Heart right ventricle (tissue), 16 donors: ENCODE measurements around the gene SLC12A3. TPM values are rescaled to one million over a fixed set of nuclear protein-coding genes. Genes with fewer than 3 reads are reported as not detected.

ENCODE experiments used
- ATAC-seq, 8 donors: fragments of 200-7000 bp; cut with Tn5 transposase; one replicate each; pipeline ENCODE4 v1.9.1; 2020; ENCODE audit warnings: mild to moderate bottlenecking in 8 of 8, moderate library complexity in 8 of 8, moderate number of reproducible peaks in 1 of 8
- DNase-seq, 2 donors: peaks; one replicate each; pipeline ENCODE4 v3.0.0-alpha.2; 2020
- H3K27ac ChIP-seq, 10 donors: fragments of 200-600 bp; sonication (generic) in 2 of 10; one replicate each; pipeline versions ENCODE4 v1.5.0 to v1.8.0; 2020 to 2022; ENCODE audit warnings: mild to moderate bottlenecking in 3 of 10
- H3K27me3 ChIP-seq, 7 donors: fragments of 200-600 bp; one replicate each; pipeline ENCODE4 v1.8.0; 2021 to 2022; ENCODE audit warnings: mild to moderate bottlenecking in 2 of 7
- H3K36me3 ChIP-seq, 9 donors: fragments of 200-600 bp; sonication (generic) in 1 of 9; one replicate each; pipeline versions ENCODE4 v1.5.0 to v1.8.0; 2020 to 2022; ENCODE audit warnings: mild to moderate bottlenecking in 2 of 9
- H3K4me1 ChIP-seq, 9 donors: fragments of 200-600 bp; sonication (generic) in 1 of 9; one replicate each; pipeline versions ENCODE4 v1.5.0 to v1.8.0; 2020 to 2022; ENCODE audit warnings: mild to moderate bottlenecking in 4 of 9
- H3K4me3 ChIP-seq, 10 donors: fragments of 200-600 bp; sonication (generic) in 2 of 10; one replicate each; pipeline versions ENCODE4 v1.5.0 to v1.8.0; 2020 to 2022; ENCODE audit warnings: mild to moderate bottlenecking in 7 of 10, moderate library complexity in 2 of 10
- H3K9me3 ChIP-seq, 11 donors: fragments of 200-600 bp in 10 of 11; sonication (generic) in 2 of 11; one replicate each; pipeline versions ENCODE4 v1.5.0 to v1.8.0; 2013 to 2022; ENCODE audit warnings: mild to moderate bottlenecking in 2 of 11, control low read depth in 1 of 11, moderate library complexity in 1 of 11
- WGBS, 2 donors: extraction: QIAGEN DNeasy Blood & Tissue Kit; methylation state at CpG; one replicate each; pipeline ENCODE4 v1.1.7; 2013; ENCODE audit warnings: inconsistent platforms in 1 of 2; 5-methylcytosine and 5-hydroxymethylcytosine counted together
- intact Hi-C, 10 donors: fragments of 100-400 bp; cut with DNase I; formaldehyde crosslinking; loops; one replicate each; pipeline versions ENCODE4 v1.11.1 to v1.14.2; 2022
- polyA plus RNA-seq, 2 donors: library from polyadenylated mRNA; stranded (reverse); fragments of 200-250 nt; gene quantifications; one replicate each; pipeline ENCODE4 v1.2.3, GENCODE V29; 2013
- total RNA-seq, 10 donors: library from RNA; stranded (reverse); fragmentation: NEBNext Ultra II Directional in 3 of 10; extraction: Animal tissue kit (Norgen Biotek cat#: 25700) in 3 of 10; gene quantifications; one replicate each; pipeline versions ENCODE4 v1.2.1 to v1.2.4, GENCODE V29; 2021 to 2023
- TF ChIP-seq, protein P1 (sequence below), 9 donors: fragments of 200-600 bp; sonication (generic) in 2 of 9; IDR thresholded peaks; one replicate each; pipeline versions ENCODE4 v1.5.0 to v1.8.0; 2021 to 2022; ENCODE audit warnings: antibody characterized with exemption in 9 of 9, mild to moderate bottlenecking in 5 of 9, moderate library complexity in 1 of 9
- donor health status: Arrhythmogenic right ventricular cardiomyopathy.
- donor health status: ischemic (EF 13 %, LVEDD 7.1; RV severe dilation, severe dysfunction).
- donor health status: healthy with polysubstance abuse.
- donor health status: DM: no; HTN: yes; CAD: no.
- donor health status: DM: no; HTN: no; CAD: no.
- donor health status: ischemic (EF 25% LVEDD 6.9; RV normal size, moderate dysfunction).
- donor health status: ischemic (EF 25% LVEDD 5.7; RV mildly dilated, moderate dysfunction).
- donor health status: healthy.
- donor health status: DM: yes; HTN: yes; CAD: no.
- donor health status: Ischemic cardiomyopathy.
- donor health status: ischemic (EF 35%, LVEDD 5.7; RV mildly dilated, moderate dysfunction).
- donor health status: nonischemic (EF 11% LVEDD 7.7; RV severe dilation, severe dysfunction).
- donor health status: DM: yes; HTN: yes; CAD: no.
- donor health status: PGD.
- donor health status: ischemic (EF 29% LVEDD 5.4; RV normal size, mild dysfunction).
- donor health status: nonischemic (EF 23%, LVEDD 6.1; RV moderate dilation, normal function).

SLC12A3 gene
- total and polyA plus RNA-seq, 12 donors: not detected

DNA sequence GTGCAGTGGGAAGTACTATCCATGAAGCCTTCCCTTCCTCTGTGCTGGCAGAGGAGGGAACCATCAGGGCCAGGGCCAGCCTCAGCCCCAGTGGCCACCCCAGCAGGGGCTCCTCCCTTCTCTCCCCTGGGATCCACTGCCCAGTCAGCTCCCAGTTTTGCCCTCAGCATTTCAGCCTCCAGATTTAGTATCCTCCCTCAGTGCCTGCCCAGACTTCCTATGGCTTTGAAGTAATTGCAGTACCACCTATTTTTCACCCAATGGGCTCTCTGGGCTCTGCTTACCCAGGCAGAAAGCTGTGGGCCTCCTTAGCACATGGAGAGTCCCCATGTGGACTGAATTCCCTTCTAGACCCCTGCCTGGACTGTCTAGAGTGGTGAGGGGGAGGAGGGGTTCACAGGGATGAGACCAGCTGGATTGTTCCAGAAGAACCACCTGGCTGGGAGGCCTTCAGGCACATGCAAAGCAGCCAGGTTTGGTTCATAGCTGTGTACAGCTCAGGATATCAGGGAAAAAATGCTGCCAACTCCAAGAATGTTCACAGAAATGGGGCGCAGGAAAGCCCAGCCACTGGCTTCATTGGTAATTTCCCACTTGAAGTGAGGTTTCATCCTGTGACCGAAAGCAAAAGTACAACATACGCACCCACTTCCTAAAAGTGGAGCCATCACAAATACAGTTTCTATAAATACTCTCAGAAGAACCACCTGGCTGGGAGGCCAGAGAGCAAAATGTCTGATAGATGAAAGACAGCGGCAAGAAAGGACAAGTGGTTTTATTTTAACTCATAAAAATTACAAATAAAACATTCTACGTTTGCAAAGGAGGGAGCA lies 51.8 kb downstream of the SLC12A3 start:
- no peak for DNase-seq
- 42 to 58% methylated on average over 5 of the region's 5 CpGs for WGBS, 2 donors
- no peaks in the 10 kb centered on the region for H3K27me3 ChIP-seq
- ATAC-seq: peak in 5 of 8 donors; percentile 19 to 63 (median 53)
- intact Hi-C loops: loop anchor here in 1 of 10 donors (5.0 kb wide), 1 partner anchor 44 kb away; no protein-coding TSS in a partner anchor
- TF ChIP-seq, protein P1, sequence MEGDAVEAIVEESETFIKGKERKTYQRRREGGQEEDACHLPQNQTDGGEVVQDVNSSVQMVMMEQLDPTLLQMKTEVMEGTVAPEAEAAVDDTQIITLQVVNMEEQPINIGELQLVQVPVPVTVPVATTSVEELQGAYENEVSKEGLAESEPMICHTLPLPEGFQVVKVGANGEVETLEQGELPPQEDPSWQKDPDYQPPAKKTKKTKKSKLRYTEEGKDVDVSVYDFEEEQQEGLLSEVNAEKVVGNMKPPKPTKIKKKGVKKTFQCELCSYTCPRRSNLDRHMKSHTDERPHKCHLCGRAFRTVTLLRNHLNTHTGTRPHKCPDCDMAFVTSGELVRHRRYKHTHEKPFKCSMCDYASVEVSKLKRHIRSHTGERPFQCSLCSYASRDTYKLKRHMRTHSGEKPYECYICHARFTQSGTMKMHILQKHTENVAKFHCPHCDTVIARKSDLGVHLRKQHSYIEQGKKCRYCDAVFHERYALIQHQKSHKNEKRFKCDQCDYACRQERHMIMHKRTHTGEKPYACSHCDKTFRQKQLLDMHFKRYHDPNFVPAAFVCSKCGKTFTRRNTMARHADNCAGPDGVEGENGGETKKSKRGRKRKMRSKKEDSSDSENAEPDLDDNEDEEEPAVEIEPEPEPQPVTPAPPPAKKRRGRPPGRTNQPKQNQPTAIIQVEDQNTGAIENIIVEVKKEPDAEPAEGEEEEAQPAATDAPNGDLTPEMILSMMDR (IDR thresholded peaks at IDR 0.05): no peak
- peaks cover 5 to 60% (median 40%) of the 10 kb centered on the region in 9 donors for H3K4me1 ChIP-seq
- peak overlapping the region in 8 of 10 donors; percentile 38 to 84 (median 63) for H3K27ac ChIP-seq
- H3K4me3 ChIP-seq: no peak overlapping the region
- no peaks in the 10 kb centered on the region for H3K9me3 ChIP-seq
- no peaks in the 10 kb centered on the region for H3K36me3 ChIP-seq

DNA sequence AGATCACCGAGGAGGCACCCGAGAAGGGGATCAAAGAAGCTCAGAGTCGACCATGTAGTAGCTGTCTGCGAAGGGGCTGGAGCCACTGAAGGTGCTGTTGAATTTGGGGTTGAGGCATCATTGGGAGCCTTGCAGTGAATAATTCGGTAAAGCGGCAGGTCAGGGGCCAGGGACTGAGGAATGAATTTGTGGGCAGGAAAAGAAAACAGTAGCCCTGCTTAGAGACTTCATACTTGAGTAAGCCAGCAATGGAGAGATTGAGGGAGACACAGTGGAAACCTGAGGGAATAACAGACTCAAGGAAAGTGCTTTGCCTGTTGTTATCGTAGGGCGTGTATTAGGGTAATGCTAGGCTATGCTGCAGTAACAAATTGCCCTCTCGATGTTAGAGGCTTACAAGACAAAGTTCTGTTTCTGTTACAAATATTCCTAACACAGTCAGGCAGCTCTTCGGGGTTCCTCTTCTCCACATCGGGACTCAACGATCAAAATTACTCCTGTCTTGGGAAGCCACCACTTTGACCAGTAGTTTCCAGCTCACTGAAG lies 53.5 kb downstream of the SLC12A3 start:
- H3K9me3 ChIP-seq: no peaks in the 10 kb centered on the region
- 91 to 94% methylated on average over 12 of the region's 12 CpGs for WGBS, 2 donors
- H3K4me3 ChIP-seq: no peak overlapping the region
- H3K4me1 ChIP-seq: peaks cover 0 to 42% (median 28%) of the 10 kb centered on the region in 9 donors
- peak overlapping the region in 1 of 10 donors; percentile 74 for H3K27ac ChIP-seq
- TF ChIP-seq, protein P1 (IDR thresholded peaks at IDR 0.05): no peak
- no peak for ATAC-seq
- intact Hi-C loops: loop anchor here in 1 of 10 donors (5.0 kb wide), 1 partner anchor 46 kb away; no protein-coding TSS in a partner anchor
- H3K36me3 ChIP-seq: no peaks in the 10 kb centered on the region
- H3K27me3 ChIP-seq: no peaks in the 10 kb centered on the region
- DNase-seq: no peak

DNA sequence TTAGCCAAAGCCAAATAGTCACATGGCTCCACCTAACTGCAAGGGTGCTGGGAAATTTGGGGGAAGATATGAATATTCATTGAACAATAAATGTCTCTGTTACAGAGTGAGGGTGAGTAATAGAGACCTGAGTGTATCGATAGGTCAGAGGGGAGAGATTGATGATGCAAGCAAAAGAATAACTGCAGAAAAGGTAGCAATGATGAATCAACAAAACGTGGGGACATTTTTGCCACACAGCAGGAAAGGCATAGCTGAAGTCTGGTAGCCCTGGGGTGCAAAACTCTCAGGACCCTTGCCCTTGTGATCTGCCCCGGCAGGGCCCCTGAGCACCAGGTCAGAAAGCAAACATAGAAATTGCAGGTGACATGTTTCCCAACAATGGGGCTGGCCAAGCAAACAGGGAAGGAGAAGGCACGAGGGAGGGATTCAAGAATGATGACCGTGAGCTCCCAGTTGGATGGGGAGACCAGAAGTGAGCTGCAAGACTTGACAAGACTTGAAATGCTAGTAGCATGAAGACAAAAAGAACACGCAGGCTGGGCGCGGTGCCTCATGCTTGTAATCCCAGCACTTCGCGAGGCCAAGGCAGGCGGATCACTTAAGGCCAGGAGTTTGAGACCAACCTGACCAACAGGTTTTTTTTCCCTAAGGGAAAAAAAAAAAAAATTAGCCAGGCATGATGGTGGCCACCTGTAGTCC lies 54.2 kb downstream of the SLC12A3 start:
- TF ChIP-seq, protein P1 (IDR thresholded peaks at IDR 0.05): no peak
- no peaks in the 10 kb centered on the region for H3K9me3 ChIP-seq
- H3K36me3 ChIP-seq: no peaks in the 10 kb centered on the region
- peaks cover 0 to 39% (median 28%) of the 10 kb centered on the region in 9 donors for H3K4me1 ChIP-seq
- ATAC-seq: no peak
- intact Hi-C loops: loop anchor here in 1 of 10 donors (5.0 kb wide), 1 partner anchor 47 kb away; no protein-coding TSS in a partner anchor
- 87 to 90% methylated on average over 11 of the region's 11 CpGs for WGBS, 2 donors
- H3K27ac ChIP-seq: no peak overlapping the region
- H3K27me3 ChIP-seq: no peaks in the 10 kb centered on the region
- no peak for DNase-seq
- no peak overlapping the region for H3K4me3 ChIP-seq

DNA sequence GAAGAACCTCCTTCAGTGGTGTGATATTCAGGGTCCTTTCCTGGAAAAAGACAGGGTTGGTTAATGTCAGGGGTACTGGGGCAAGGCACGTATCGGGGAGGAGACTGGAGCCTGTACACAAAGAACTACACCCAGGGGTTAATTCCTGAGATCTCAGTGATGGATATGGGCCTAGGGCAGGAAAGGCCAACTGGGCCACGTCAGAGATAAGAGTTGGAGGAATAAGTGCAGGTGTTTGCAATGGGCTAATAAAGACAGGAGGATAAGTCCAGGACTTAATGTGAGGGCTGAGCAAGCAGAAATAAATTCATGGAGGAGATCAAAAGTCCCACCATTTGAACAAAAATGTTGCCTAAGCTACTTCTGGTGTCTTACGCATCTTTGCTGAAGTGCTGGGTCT lies 56.6 kb downstream of the SLC12A3 start:
- Histone ChIP-seq H3K4me1 (peaks cover 0 to 21% (median 14%) of the 10 kb centered on the region in 9 donors), H3K27ac (no peak overlapping the region), H3K27me3 (no peaks in the 10 kb centered on the region), H3K9me3 (no peaks in the 10 kb centered on the region), H3K4me3 (no peak overlapping the region), H3K36me3 (no peaks in the 10 kb centered on the region)
- ATAC-seq: no peak
- TF ChIP-seq, protein P1 (IDR thresholded peaks at IDR 0.05): no peak
- 74 to 76% methylated on average over 4 of the region's 4 CpGs for WGBS, 2 donors
- no peak for DNase-seq
- intact Hi-C loops: no loop called here
